Adipose tissue (tissue), 3 donors: Measurements from ENCODE around the gene MDFI. TPM values are rescaled to one million over a fixed set of nuclear protein-coding genes. Genes with fewer than 3 reads are reported as not detected.

Source experiments
- H3K27ac ChIP-seq: one replicate; pipeline ENCODE4 v1.5.1; 2013; ENCODE audit warnings: low read depth, low read length
- WGBS, 3 donors: extraction: QIAGEN DNeasy Blood & Tissue Kit; methylation state at CpG; one replicate each; pipeline ENCODE4 v1.1.7; 2013; 5-methylcytosine and 5-hydroxymethylcytosine counted together
- polyA plus RNA-seq, 3 donors: library from polyadenylated mRNA; stranded (reverse); fragments of 200-250 nt; gene quantifications; one replicate each; pipeline ENCODE4 v1.2.3, GENCODE V29; 2013
- donor health status: healthy with polysubstance abuse.
- donor health status: Bipolar disorder and iron deficiency.
- donor health status: healthy.

MDFI gene
- polyA plus RNA-seq, 3 donors, result 5.5 to 178 (median 47.3) TPM

DNA sequence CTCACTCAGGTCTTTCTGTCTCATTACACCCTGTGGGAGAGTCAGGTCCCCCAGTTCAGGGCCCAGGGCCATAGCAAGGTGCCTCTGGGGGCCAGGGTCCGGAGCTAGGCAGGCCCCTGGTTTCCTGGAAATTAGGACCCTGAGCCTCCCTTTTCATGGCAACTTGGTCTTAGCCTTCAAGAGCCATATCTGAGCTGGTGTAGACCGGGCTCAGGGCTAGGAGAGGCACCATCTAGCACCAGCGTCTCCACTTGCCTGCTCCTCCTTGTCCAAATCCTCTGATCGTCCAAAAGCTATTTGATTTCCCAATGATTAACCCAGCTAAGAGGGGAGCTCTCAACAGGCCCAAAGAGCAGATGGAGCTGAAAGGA, 5.6 kb downstream of the MDFI start:
- WGBS, 3 donors, result 80 to 86% (median 83%) methylated on average over 4 of the region's 4 CpGs
- no peak overlapping the region for H3K27ac ChIP-seq

- H3K27ac ChIP-seq, result no peak overlapping the region
- WGBS, 3 donors, result 81 to 87% (median 85%) methylated on average over 4 of the region's 4 CpGs
Observed at GRCh38 chr6:41644297-41644879, 6.1 kb downstream of the MDFI start.

DNA sequence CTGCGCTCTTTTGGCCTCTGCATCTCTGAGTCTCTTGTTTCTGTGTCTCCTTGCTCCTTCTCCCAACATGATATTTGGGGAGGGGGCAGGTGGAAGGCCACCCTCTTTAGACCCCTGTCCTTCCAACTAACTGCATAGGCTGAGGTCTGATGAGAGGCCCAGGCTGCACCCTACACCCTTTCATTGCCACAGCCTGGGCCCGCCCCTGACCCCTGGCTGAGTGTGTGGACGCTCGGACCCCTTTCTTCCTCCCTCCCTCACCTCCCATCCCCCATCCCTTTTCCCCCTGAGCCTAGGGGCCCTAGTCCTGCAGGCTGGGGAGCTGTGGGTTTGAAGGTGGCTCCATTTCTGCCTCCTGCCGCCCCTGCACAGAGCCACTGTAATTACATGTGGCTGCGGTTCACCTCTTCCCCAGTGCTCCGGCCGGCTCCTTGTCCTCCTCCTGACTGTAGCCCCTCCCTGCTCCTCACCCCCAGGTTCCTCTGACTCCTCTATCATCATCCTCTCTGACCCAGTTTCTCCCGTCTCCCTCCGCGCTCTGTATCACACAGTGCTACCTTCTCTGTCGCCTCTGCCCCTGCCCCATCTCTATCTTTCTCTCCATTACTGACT, 6.8 kb downstream of the MDFI start:
- no peak overlapping the region for H3K27ac ChIP-seq
- WGBS, 3 donors, result 73 to 83% (median 80%) methylated on average over 9 to 12 of the region's 12 CpGs

- no peak overlapping the region for H3K27ac ChIP-seq
- WGBS, 3 donors, result 81 to 89% (median 86%) methylated on average over 14 of the region's 14 CpGs
Observed at GRCh38 chr6:41646026-41646795, 7.9 kb downstream of the MDFI start.

GRCh38 chr6:41647061-41647511, 8.8 kb downstream of the MDFI start:
- no peak overlapping the region for H3K27ac ChIP-seq
- 72 to 86% (median 72%) methylated on average over 9 of the region's 9 CpGs for WGBS, 3 donors

DNA sequence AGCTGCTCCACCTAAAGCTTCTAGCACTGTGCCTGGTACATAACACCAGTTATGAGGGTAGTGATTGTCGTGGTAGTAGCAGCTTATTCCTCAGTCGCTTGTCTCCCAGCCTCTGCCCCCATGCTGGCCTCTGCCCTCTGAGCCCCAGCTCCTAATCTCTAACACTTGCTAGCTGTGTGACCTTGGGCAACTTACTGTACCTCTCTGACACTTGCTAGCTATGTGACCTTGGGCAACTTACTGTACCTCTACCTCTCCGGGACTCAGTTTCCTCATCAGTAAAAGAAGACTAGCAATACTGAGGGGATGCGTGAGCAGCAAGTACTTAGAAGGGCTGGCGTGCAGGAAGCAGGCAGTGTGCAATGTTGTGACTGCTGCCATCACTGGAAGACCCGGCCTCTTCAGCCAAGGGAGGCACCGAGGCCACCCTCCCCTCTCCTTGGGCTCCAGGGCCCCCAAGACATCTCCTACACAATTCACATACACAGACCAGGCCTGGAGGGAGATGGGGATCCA, 9.9 kb downstream of the MDFI start:
- H3K27ac ChIP-seq, result no peak overlapping the region
- 75 to 84% (median 83%) methylated on average over 7 of the region's 7 CpGs for WGBS, 3 donors

- WGBS, 3 donors, result 71 to 74% (median 72%) methylated on average over 5 of the region's 5 CpGs
- no peak overlapping the region for H3K27ac ChIP-seq
Observed at GRCh38 chr6:41648921-41649320, 10.7 kb downstream of the MDFI start.

DNA sequence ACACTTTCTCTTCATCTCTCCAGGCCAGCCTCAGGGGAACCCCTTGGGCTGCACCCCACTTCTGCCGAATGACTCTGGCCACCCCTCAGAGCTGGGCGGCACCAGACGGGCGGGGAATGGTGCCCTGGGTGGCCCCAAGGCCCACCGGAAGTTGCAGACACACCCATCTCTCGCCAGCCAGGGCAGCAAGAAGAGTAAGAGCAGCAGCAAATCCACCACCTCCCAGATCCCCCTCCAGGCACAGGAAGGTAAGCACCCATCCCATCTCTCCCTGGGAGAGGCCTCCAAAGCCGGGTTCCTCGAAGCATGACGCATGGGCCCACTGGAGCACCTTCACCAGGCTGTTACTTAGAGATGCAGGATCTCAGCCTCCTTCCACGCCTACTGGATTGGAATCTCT, 11.3 kb downstream of the MDFI start:
- 71 to 84% (median 79%) methylated on average over 10 of the region's 10 CpGs for WGBS, 3 donors
- no peak overlapping the region for H3K27ac ChIP-seq

- no peak overlapping the region for H3K27ac ChIP-seq
- 88 to 97% (median 91%) methylated on average over 2 of the region's 2 CpGs for WGBS, 3 donors
Observed at GRCh38 chr6:41650120-41650519, 11.9 kb downstream of the MDFI start.

DNA sequence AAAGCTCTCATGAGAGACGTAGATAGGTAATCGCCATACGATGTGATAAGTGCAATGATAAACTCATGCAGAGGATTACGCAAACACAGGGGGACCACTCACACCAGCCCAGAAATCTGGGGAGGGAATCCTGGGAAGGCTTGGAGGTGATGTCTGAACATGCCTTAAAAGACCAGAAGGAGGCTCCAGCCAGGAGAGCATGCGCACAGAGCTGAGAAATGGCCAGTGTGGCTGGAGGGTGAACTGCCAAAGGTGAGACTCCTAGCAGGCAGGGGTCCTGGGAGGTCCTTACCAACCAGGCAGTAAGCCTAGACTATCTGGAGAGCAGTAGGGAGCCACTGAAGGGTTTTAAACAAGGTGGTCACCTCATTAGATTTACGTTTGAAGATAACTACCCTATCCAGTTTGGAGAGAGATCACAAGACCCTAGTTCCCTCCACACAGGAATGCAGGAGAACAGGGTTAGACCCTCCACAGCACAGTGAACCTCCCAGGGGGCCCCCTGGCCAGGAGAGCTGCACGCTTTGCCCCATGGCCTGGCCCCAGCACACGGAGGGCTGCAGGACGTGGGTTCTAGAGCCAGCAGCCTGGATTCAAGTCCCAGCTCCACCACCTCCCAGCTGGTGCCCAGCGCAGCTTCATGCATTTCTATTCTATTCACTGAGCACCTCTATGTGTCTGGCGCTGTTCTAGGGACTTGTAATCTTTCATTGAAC, 13.1 kb downstream of the MDFI start:
- no peak overlapping the region for H3K27ac ChIP-seq
- 75 to 82% (median 79%) methylated on average over 11 of the region's 11 CpGs for whole genome bisulfite sequencing, 3 donors

DNA sequence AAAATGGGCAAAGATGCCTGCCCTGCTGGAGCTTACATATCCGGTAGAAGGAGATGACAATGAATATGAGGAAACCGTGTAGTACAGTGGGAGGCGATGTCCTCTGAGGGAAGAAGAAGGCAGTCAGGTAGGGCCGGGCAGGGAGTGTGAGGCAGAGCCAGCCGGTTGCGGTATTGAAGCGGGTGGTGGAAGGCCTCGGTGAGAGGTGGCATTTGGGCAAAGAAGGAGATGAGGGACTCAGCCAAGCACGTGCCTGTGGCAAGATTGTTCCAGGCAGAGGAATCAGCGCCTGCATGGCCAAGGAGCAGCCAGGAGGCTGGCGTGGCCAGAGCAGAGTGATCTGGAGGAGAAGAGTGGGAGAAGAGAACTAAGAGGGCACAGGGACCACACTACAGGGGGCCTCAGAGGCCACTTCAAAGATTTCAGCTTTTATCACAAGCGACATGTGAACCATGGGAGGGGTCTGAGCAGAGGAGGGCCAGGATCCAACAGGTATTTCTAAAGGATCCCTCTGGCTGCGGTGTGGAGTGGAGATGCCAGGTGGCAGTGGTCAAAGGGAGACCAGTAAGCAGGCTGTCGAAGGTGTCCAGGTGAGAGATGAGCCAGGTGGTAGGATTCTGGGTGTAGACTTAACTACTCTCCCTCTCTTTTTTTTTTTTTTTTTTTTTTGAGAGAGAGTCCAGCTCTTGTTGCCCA, 13.8 kb downstream of the MDFI start:
- H3K27ac ChIP-seq, result no peak overlapping the region
- 88 to 90% (median 90%) methylated on average over 14 of the region's 14 CpGs for WGBS, 3 donors

- H3K27ac ChIP-seq, result no peak overlapping the region
- 50 to 89% (median 83%) methylated on average over 30 to 32 of the region's 32 CpGs for WGBS, 3 donors
Observed at GRCh38 chr6:41652866-41653652, 14.8 kb downstream of the MDFI start.

- no peak overlapping the region for H3K27ac ChIP-seq
- 81 to 82% (median 82%) methylated on average over 5 of the region's 5 CpGs for WGBS, 3 donors
Observed at GRCh38 chr6:41653691-41654090, 15.4 kb downstream of the MDFI start.

GRCh38 chr6:41654151-41654697, 16.0 kb downstream of the MDFI start:
- no peak overlapping the region for H3K27ac ChIP-seq
- WGBS, 3 donors, result 63 to 78% (median 74%) methylated on average over 5 of the region's 5 CpGs

GRCh38 chr6:41654698-41655151, 16.5 kb downstream of the MDFI start:
- WGBS, 3 donors, result 73 to 86% (median 77%) methylated on average over 8 of the region's 8 CpGs

DNA sequence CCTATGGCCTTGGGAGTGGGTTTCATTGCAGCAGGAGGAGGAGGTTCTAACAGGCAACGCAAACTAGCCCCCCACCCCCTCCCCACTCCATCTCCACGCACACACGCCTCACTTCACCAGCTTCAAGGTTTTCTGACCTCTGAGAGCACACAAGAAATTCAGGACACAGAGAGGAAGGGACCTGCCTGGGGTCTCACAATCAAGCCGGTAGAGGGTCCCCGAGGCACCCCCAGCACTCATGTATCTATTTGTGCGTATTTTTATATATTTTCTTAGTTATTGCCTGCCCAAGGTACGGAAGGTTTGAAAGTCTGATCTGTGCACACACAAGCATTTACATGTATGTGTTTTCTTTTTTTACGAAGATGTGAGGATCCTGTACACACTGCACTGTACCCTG, 16.9 kb downstream of the MDFI start:
- 84 to 89% (median 84%) methylated on average over 8 of the region's 8 CpGs for WGBS, 3 donors
- no peak overlapping the region for H3K27ac ChIP-seq

More at GRCh38 chr6:41654698-41655151, 16.5 kb downstream of the MDFI start:
- no peak overlapping the region for H3K27ac ChIP-seq

DNA sequence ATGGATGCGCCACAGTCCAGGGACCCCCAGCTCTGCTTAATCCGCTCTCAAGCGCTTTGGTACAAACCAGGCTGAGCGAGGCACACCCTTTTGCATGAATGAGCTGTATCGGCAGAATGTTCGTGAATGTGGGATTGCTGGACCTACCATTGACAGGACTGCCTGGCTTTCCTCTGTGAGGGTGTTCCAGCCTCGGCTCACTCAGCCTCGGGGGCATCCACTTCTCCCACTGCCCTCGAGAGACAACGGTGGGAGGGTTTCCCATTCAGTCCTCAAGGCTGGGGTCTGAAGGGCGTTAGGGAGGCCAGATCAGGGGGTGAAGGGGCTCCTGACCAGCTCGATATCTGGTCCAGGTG, 17.4 kb downstream of the MDFI start:
- no peak overlapping the region for H3K27ac ChIP-seq
- 50 to 66% (median 52%) methylated on average over 12 of the region's 12 CpGs for WGBS, 3 donors
